LoVo (cell line): ENCODE measurements around the gene PEX14.

Source experiments
- DNase-seq: peaks from one replicate; pipeline ENCODE4 v3.0.0-alpha.2; 2016; ENCODE audit warnings: low spot score

PEX14 gene

DNA sequence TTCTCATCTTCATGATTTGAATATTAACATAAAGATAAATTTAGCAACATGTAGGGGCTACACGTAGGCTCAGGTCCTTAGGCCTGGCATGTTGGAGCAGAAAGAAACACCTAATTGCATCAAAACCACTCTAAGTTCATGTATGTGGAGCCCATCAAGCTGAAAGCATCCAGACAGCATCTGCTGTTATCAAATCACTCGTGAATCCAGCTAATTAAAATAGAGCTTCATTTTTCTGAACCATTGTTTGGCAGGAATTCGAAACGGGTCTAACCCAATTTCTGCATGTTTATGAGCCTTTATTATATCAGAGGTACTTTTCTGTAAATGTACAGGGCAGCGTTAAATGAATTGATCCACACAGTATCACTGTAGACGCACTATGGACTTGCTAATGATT, 45.7 kb downstream of the PEX14 start:
- no peak for DNase-seq

GRCh38 chr1:10520952-10521351, 46.2 kb downstream of the PEX14 start:
- DNase-seq = no peak

DNA sequence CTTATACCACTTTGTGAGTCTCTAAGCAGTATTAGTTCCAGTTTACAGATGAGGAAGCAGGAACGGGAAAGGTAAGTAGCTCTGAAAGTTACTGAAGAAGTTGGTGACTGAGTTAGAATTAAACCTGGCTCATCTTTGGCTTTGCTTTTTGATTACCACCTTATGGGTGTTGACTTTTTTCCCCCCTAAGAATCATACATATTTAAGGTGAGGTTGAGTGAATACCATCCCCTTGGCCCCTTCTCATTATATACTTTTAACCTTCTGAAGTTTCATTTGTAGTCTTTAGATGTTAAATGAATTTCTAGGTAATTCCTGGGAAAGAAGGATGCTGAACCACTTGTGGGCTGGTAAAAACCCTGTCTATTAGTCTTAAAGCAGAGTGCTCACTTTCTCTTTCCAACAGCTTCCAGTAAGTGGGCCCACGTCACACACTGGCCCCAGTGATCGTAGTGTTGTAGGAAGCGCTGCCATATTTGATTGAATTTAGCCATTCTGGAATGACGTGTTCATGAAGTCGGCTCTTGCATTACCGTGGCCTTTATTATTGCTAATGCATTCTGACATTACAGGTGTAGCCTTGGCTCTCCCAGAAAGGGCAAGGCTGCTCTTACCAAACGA, 46.9 kb downstream of the PEX14 start:
- no peak for DNase-seq

- no peak for DNase-seq
Measured at GRCh38 chr1:10522322-10522860, 47.6 kb downstream of the PEX14 start.

- no peak for DNase-seq
Measured at GRCh38 chr1:10525208-10525607, 50.5 kb downstream of the PEX14 start.

GRCh38 chr1:10528066-10529014, 53.6 kb downstream of the PEX14 start:
- DNase-seq = peak; percentile 57

- DNase-seq = no peak
Measured at GRCh38 chr1:10529091-10529490, 54.3 kb downstream of the PEX14 start.

- DNase-seq = no peak
Measured at GRCh38 chr1:10529765-10530164, 55.0 kb downstream of the PEX14 start.

- no peak for DNase-seq
Measured at GRCh38 chr1:10530281-10530740, 55.6 kb downstream of the PEX14 start.

DNA sequence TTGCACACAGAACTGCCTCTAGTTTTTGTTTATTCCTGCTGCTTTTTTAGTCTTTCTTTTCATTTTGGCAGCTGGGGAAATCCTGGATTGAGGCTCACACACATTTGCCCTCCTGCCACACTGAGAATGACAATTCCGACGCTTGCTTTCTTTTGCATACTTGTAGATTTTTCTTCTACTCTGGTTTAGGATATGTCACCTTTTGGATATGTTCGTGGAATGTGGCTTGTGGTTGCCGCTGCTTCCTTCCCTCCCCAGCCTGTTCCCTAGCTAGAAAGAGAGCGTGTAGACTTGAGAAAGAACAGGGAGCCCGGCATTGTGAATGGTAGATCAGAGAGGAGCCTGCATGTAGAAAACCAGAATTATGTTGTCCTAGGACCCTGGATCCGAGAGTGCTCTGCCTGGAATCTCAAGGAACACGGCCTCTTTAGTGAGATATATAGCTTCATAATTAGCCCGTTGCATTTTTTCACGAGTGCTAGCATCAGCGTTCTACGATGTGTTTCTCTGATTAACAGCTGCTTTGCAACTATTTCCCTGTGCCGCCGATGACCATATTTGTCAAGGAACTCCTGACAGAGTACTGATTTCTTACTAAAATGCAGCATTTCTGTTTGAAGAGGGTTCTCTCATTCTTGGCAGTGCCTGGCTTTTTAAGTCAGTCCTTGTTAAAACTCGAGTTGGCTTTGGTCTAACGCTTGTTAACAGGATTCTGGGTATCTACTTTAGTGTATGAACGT, 56.2 kb downstream of the PEX14 start:
- no peak for DNase-seq

DNA sequence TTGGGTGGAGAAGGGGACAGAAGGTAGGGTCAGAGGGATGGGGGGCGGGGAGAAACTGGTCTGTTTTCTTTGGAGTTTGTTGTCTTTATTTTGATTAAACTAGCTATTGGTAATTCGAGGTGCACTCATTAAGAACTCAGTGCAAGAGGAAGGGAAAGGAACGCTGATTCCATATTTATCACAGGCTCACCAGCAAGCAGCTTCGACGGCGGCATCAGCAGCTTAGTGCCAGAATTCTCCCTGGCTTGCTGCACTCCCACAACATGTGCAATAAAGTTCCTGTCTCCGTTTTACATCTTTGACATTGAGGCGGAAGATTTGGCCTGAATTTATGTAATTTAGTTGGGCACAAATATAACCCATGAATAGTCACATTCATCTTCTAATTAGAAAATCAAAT, 57.6 kb downstream of the PEX14 start:
- no peak for DNase-seq

DNA sequence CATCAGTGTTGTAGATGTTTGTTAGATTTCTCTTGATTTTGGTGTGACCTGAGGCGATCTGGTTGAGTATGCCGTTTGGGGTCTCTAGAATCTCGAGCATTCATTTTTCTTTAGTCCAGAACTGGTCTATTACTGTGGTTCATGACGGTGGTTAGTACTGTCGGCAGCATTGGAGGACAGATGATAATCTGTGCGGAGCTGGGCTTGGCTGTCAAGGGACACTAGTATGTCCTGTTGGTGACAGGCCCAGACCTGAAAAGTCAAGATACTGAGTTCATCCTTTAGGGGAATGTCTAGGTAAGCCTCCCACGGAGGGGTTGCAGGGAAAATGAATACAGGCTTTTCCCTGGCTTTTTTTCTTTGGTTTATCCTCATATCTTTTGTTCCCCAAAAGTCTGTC, 59.8 kb downstream of the PEX14 start:
- no peak for DNase-seq

DNA sequence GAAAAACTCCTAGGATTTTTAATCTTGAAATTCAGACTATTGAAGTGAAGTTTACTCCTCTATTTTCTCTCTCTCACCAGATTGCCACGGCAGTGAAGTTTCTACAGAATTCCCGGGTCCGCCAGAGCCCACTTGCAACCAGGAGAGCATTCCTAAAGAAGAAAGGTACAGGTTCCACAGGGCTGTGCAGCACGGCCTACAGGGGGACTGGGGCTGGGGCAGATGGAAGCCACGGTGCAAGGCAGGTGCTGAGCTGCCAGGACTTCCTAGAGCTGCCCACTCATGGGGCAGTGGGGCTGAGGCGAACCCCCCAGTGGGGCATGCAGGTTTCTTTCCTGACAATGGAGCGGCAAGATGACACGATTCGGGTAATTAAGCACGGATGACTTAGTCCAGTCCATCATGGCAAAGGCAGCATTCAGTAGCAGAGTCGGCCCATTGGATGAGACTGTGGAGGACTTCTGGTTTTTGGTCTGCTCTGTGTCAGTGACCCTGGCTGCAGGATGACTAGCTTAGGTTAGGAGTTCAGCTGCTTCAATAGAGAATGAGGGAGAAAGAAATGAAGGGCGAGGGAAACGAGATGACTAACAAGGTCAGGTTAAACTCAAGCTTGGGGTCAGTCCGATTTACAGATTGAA, 61.5 kb downstream of the PEX14 start:
- DNase-seq = no peak

GRCh38 chr1:10537082-10537766, 62.5 kb downstream of the PEX14 start:
- DNase-seq = no peak

DNA sequence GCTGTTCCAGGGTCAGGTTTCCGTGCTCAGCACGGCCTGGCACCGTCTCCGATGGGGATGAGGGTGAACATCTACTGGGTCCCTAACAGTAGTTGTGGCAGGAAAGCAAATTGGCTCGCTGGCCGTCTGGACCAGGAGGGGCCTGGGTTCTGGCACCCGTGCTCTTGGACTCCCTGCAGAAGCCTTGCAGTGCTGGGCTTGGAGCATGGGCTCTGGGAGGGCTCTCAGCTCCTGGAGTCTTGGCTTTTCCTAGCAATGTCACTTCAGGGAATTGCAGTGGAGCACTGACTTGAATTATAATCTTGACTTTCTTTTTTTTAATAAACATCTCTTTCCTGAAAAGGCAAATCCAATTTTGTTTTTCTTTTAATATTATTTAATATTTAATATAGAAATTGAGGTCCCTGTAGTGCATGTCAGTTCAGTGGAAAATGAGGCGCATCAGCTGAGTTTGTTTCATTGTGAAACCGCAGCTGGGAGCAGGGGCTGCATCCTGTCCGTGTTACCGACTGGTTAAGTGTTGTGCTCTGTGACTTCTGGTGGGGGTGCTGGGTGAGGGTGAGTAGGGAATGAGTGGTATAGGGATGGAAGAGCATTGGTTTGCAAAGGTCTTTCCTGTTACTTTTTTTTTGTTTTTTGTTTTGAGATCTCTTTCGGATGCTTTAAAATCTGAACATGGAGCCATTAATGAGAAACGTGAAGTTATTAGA, 64.1 kb downstream of the PEX14 start:
- no peak for DNase-seq

DNA sequence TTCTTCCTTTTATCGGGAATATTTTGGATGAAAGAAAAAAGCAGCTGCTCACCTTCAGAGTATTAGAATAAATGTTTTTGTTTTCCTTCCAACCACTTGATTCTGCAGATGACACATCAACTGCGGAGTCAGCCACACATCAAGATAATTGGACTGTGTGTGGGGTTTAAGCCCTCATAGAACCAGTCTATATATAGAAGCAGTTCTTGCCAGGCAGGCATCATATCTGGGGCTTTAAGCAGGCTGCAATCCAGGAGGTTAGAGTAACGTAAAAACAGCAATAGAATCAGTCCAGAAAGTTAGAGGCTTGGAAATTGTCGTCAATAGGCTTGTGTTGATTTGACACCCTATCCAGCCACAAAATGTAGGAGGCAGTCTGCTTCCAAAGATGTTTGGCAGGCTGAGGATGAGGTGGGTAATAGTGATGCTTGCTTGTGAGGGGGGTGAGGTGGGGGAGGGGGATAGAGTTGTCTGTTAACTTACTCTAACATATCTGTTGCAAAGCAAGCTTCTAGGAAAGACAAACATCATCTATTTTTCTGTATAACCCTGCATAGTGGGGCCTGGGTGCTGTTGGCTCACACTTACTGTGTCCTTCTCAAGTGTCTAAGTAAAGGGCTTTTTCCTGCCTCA, 64.8 kb downstream of the PEX14 start:
- DNase-seq = no peak

- no peak for DNase-seq
Measured at GRCh38 chr1:10540277-10541005, 65.7 kb downstream of the PEX14 start.

GRCh38 chr1:10541286-10541685, 66.5 kb downstream of the PEX14 start:
- no peak for DNase-seq

DNA sequence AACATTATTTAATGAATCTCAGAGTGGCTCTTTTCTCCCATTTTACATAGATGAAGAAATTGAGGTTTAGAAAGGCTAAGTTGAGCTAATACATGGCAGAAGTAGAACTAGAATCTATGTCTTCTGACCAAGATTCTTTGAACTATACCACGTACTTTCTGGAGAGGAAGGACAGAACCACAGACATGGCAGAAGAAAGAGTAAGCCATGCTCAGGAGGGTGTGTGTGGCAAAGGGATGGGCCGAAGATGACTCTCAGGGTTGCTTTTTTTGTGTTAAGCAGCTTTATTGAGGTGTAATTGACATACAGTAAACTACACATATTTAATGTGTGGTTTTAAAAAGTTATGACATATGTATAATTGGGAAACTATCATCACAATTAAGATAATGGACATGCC, 69.5 kb downstream of the PEX14 start:
- DNase-seq = no peak
